KOPT-K1 (cell line): Measurements from ENCODE around the gene CEBPA.

Source experiments
- H3K27ac ChIP-seq: fragments of 200-600 bp; sonication (generic); 2 replicates; pipeline ENCODE4 v1.5.1; 2016; ENCODE audit warnings: antibody characterized with exemption, mild to moderate bottlenecking, low read depth, low read length; ENCODE audit not compliant: poor library complexity, severe bottlenecking
- H3K36me3 ChIP-seq: fragments of 200-600 bp; sonication (generic); 2 replicates; pipeline ENCODE4 v1.5.1; 2017; ENCODE audit warnings: antibody characterized with exemption, mild to moderate bottlenecking, low read length, moderate library complexity; ENCODE audit not compliant: insufficient read depth
- H3K9me3 ChIP-seq: fragments of 200-600 bp; sonication (generic); 2 replicates; pipeline ENCODE4 v1.5.1; 2017; ENCODE audit warnings: antibody characterized with exemption, low read length, mild to moderate bottlenecking; ENCODE audit not compliant: insufficient read depth, poor library complexity, severe bottlenecking

The CEBPA gene

GRCh38 chr19:33263325-33264023 is 38.9 kb downstream of the CEBPA start:
- Histone ChIP-seq H3K9me3 (no peaks in the 10 kb centered on the region), H3K36me3 (no peaks in the 10 kb centered on the region), H3K27ac (no peak overlapping the region)

GRCh38 chr19:33261511-33262189 is 40.7 kb downstream of the CEBPA start:
- no peaks in the 10 kb centered on the region for H3K9me3 ChIP-seq
- H3K27ac ChIP-seq: no peak overlapping the region
- H3K36me3 ChIP-seq: no peaks in the 10 kb centered on the region

GRCh38 chr19:33260628-33261418 is 41.5 kb downstream of the CEBPA start:
- Histone ChIP-seq H3K27ac (no peak overlapping the region), H3K9me3 (no peaks in the 10 kb centered on the region), H3K36me3 (no peaks in the 10 kb centered on the region)

- Histone ChIP-seq H3K27ac (no peak overlapping the region), H3K36me3 (no peaks in the 10 kb centered on the region)
Observed at GRCh38 chr19:33259539-33259938, 42.8 kb downstream of the CEBPA start.

DNA sequence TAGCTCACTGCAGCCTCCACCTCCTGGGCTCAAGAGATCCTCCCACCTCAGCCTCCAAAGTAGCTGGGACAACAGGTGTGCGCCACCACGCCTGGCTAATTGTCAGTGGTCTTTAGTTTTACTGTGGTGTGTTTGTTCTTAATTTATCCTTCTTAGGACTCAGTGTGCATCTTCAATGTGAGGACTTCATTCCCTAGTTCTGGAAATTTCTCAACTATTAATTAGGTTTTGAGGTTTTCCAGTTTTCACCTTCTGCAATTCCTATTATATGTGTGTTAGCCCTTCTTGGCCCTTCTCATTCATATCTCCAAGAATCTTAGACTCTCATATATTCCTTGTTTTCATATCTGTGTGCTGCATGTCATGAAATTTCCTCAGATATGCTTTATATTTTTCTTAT is 44.5 kb downstream of the CEBPA start:
- H3K36me3 ChIP-seq: no peaks in the 10 kb centered on the region
- H3K27ac ChIP-seq: no peak overlapping the region

More at GRCh38 chr19:33259539-33259938, 42.8 kb downstream of the CEBPA start:
- no peaks in the 10 kb centered on the region for H3K9me3 ChIP-seq

GRCh38 chr19:33256261-33256660 is 46.1 kb downstream of the CEBPA start:
- no peaks in the 10 kb centered on the region for H3K36me3 ChIP-seq
- no peaks in the 10 kb centered on the region for H3K9me3 ChIP-seq
- H3K27ac ChIP-seq: no peak overlapping the region

More for the DNA sequence above, 44.5 kb downstream of the CEBPA start:
- H3K9me3 ChIP-seq: no peaks in the 10 kb centered on the region

GRCh38 chr19:33255781-33256180 is 46.6 kb downstream of the CEBPA start:
- Histone ChIP-seq H3K27ac (no peak overlapping the region), H3K36me3 (no peaks in the 10 kb centered on the region), H3K9me3 (no peaks in the 10 kb centered on the region)

GRCh38 chr19:33254245-33254824 is 48.0 kb downstream of the CEBPA start:
- Histone ChIP-seq H3K9me3 (no peaks in the 10 kb centered on the region), H3K27ac (no peak overlapping the region), H3K36me3 (no peaks in the 10 kb centered on the region)

GRCh38 chr19:33252971-33253370 is 49.4 kb downstream of the CEBPA start:
- H3K9me3 ChIP-seq: no peaks in the 10 kb centered on the region
- H3K36me3 ChIP-seq: no peaks in the 10 kb centered on the region
- no peak overlapping the region for H3K27ac ChIP-seq

DNA sequence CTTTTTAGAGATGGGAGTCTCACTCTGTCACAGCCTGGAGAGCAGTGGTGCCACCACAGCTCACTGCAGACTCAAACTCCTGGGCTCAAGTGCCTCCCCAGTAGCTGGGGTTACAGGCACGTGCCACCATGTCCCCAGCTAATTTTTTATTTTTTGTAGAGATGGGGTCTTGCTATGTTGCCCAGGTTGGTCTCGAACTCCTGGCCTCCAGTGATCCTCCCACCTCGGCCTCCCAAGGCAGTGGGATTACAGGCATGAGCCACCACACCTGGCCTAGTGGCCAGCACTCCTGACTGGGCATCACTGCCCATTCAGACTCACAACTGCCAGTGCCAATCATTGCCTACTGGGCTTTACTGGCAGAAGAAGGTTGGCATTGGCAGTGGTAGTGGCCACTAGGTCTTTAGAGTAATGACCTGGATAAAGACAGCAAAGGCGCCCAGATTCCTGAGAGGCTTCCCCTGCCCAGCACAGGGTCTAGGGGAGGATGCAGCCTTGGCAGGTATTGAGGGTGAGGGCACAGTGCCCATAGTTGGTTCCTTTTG is 49.8 kb downstream of the CEBPA start:
- no peaks in the 10 kb centered on the region for H3K36me3 ChIP-seq
- no peak overlapping the region for H3K27ac ChIP-seq
- H3K9me3 ChIP-seq: no peaks in the 10 kb centered on the region

- Histone ChIP-seq H3K36me3 (no peaks in the 10 kb centered on the region), H3K9me3 (no peaks in the 10 kb centered on the region), H3K27ac (no peak overlapping the region)
Observed at GRCh38 chr19:33251526-33252090, 50.7 kb downstream of the CEBPA start.

DNA sequence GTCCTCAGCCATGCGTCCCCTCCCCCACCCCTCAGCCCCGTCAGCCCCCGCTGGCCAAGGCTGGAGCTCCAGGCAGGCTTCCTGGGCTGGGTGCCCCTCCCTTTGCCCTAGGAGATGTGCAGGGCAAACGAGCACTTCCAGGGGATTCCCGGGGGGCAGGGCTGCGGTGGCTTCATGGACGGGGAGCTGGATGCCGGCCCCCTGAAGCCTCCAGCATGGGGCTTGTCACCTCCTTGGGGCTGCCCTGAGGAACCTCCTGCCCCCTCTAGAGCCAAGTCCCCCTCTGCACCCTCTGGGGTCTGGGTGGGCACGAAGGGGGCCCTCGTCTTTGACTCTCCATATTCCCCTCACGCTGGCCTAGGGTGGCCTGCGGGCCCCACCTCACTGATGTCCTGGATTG is 51.3 kb downstream of the CEBPA start:
- no peaks in the 10 kb centered on the region for H3K36me3 ChIP-seq

DNA sequence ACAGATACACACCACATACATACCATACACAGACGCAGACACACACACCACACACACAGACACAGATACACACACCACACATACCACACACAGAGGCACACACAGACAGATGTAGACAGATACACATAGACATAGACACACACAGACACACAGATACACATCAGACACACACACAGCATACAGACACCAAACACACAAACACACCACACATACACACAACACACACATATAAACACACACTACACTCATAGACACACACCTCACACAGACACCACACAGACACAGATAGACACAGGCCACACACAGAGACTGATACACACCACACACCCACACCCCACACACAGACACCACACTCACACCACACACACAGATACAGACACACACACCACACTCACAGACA is 51.8 kb downstream of the CEBPA start:
- Histone ChIP-seq H3K27ac (no peak overlapping the region), H3K9me3 (peaks cover 8% of the 10 kb centered on the region), H3K36me3 (no peaks in the 10 kb centered on the region)

More for the DNA sequence above, 51.3 kb downstream of the CEBPA start:
- Histone ChIP-seq H3K27ac (no peak overlapping the region), H3K9me3 (peaks cover 2% of the 10 kb centered on the region)
